Fibroblast of pulmonary artery (primary cell): Measurements from ENCODE around the gene SDCBP2.

Experiments
- DNase-seq: peaks from one replicate; pipeline ENCODE4 v3.0.0-alpha.2; 2010; ENCODE audit warnings: low read depth
- H3K4me3 ChIP-seq: replicated peaks from 2 replicates; pipeline ENCODE4 v1.5.1; 2011; ENCODE audit warnings: low read depth, mild to moderate bottlenecking, control low read depth, low read length, moderate library complexity
- CTCF ChIP-seq: IDR thresholded peaks from 2 replicates; pipeline ENCODE4 v1.5.1; 2011; ENCODE audit warnings: mild to moderate bottlenecking, control low read depth, low read length, inconsistent platforms; ENCODE audit errors: missing control alignments

SDCBP2 gene

GRCh38 chr20:1370548-1371110, 41.7 kb upstream of the SDCBP2 start:
- H3K4me3 ChIP-seq = no peak overlapping the region
- no peak for TF ChIP-seq CTCF
- peak; percentile 56 for DNase-seq

GRCh38 chr20:1369970-1370369, 41.0 kb upstream of the SDCBP2 start:
- TF ChIP-seq CTCF = no peak
- no peak overlapping the region for H3K4me3 ChIP-seq
- DNase-seq = no peak

GRCh38 chr20:1368448-1369199, 39.7 kb upstream of the SDCBP2 start:
- DNase-seq = peak; percentile 53
- no peak overlapping the region for H3K4me3 ChIP-seq
- no peak for TF ChIP-seq CTCF

- no peak for TF ChIP-seq CTCF
- H3K4me3 ChIP-seq = no peak overlapping the region
- no peak for DNase-seq
Measured at GRCh38 chr20:1367479-1367878, 38.5 kb upstream of the SDCBP2 start.

GRCh38 chr20:1364106-1364505, 35.2 kb upstream of the SDCBP2 start:
- no peak for DNase-seq
- no peak overlapping the region for H3K4me3 ChIP-seq
- no peak for TF ChIP-seq CTCF

GRCh38 chr20:1363522-1363921, 34.6 kb upstream of the SDCBP2 start:
- no peak for TF ChIP-seq CTCF
- DNase-seq = no peak
- no peak overlapping the region for H3K4me3 ChIP-seq

GRCh38 chr20:1362484-1362883, 33.5 kb upstream of the SDCBP2 start:
- no peak for TF ChIP-seq CTCF
- no peak for DNase-seq
- no peak overlapping the region for H3K4me3 ChIP-seq
